ENCODE data around the gene PLXDC2. TPM values are rescaled to one million over a fixed set of nuclear protein-coding genes. Genes with fewer than 3 reads are reported as not detected.

The PLXDC2 gene
- total and polyA plus RNA-seq, 2 donors = 25.9 to 72.7 TPM

- Histone ChIP-seq H3K27ac (ENCODE audit: low read depth) (no peak overlapping the region), H3K4me3 (ENCODE audit: low read depth, low read length) (no peak overlapping the region), H3K4me1 (ENCODE audit: insufficient read depth) (peaks cover 2% of the 10 kb centered on the region), H3K36me3 (ENCODE audit: insufficient read depth) (no peaks in the 10 kb centered on the region)
- WGBS = 87% methylated on average over 3 of the region's 3 CpGs
- DNase-seq (ENCODE audit: extremely low spot score) = no peak
Observed at GRCh38 chr10:19935176-19935575, 118.9 kb downstream of the PLXDC2 start.

- Histone ChIP-seq H3K4me1 (ENCODE audit: insufficient read depth) (no peaks in the 10 kb centered on the region), H3K4me3 (ENCODE audit: low read depth, low read length) (no peak overlapping the region), H3K27ac (ENCODE audit: low read depth) (no peak overlapping the region), H3K36me3 (ENCODE audit: insufficient read depth) (no peaks in the 10 kb centered on the region)
- DNase-seq (ENCODE audit: extremely low spot score) = no peak
- WGBS = 94% methylated on average over 2 of the region's 2 CpGs
Observed at GRCh38 chr10:19936289-19936688, 120.1 kb downstream of the PLXDC2 start.

- no peak overlapping the region for H3K27ac ChIP-seq (ENCODE audit: low read depth)
- no peaks in the 10 kb centered on the region for H3K4me1 ChIP-seq (ENCODE audit: insufficient read depth)
- no peak for DNase-seq (ENCODE audit: extremely low spot score)
- 94% methylated on average over 1 of the region's 1 CpG for WGBS
- no peaks in the 10 kb centered on the region for H3K36me3 ChIP-seq (ENCODE audit: insufficient read depth)
- no peak overlapping the region for H3K4me3 ChIP-seq (ENCODE audit: low read depth, low read length)
Observed at GRCh38 chr10:19937989-19938388, 121.8 kb downstream of the PLXDC2 start.

DNA sequence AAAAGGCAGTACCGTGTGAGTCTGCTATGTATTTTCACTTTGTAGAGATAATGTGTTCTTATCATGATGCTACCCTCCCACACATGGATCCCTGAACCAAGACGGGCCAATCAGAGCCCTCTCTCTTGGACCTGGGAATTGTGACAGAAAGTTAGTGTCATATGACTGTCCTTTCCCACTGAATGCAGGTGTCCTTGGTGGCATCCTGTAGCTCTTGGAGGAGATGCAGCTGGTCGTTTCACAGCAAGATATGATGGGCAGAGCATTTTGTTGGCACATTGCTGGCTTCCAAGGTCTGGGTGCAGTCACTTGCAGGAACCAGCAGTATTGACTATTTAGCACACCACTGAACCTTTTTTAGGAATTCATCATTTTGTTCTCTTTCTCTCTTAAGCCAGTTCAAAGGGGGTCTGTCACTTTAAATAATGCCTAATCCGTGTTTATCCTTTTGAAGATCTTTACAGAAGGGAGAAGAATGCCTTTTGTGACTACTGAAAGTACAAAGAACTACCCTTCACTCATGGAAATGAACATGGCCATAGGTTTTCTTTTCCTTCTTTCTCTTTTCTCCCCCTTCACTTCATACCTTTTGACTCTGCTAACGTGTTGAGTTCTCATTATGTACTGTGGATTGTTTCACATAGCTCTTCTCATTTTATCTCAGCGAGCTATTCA lies 125.1 kb downstream of the PLXDC2 start:
- WGBS = 71% methylated on average over 6 of the region's 6 CpGs
- no peak overlapping the region for H3K27ac ChIP-seq (ENCODE audit: low read depth)
- no peak for DNase-seq (ENCODE audit: extremely low spot score)
- no peaks in the 10 kb centered on the region for H3K4me1 ChIP-seq (ENCODE audit: insufficient read depth)
- no peaks in the 10 kb centered on the region for H3K36me3 ChIP-seq (ENCODE audit: insufficient read depth)
- no peak overlapping the region for H3K4me3 ChIP-seq (ENCODE audit: low read depth, low read length)

- WGBS = 68% methylated on average over 6 of the region's 6 CpGs
- Histone ChIP-seq H3K36me3 (ENCODE audit: insufficient read depth) (no peaks in the 10 kb centered on the region), H3K4me3 (ENCODE audit: low read depth, low read length) (no peak overlapping the region), H3K27ac (ENCODE audit: low read depth) (no peak overlapping the region), H3K4me1 (ENCODE audit: insufficient read depth) (no peaks in the 10 kb centered on the region)
- DNase-seq (ENCODE audit: extremely low spot score) = no peak
Observed at GRCh38 chr10:19944911-19945663, 128.9 kb downstream of the PLXDC2 start.

GRCh38 chr10:19946245-19946644 lies 130.0 kb downstream of the PLXDC2 start:
- Histone ChIP-seq H3K4me1 (ENCODE audit: insufficient read depth) (no peaks in the 10 kb centered on the region), H3K4me3 (ENCODE audit: low read depth, low read length) (no peak overlapping the region), H3K27ac (ENCODE audit: low read depth) (no peak overlapping the region), H3K36me3 (ENCODE audit: insufficient read depth) (no peaks in the 10 kb centered on the region)
- WGBS = 92% methylated on average over 4 of the region's 4 CpGs
- DNase-seq (ENCODE audit: extremely low spot score) = no peak

- no peak overlapping the region for H3K27ac ChIP-seq (ENCODE audit: low read depth)
- no peaks in the 10 kb centered on the region for H3K36me3 ChIP-seq (ENCODE audit: insufficient read depth)
- no peaks in the 10 kb centered on the region for H3K4me1 ChIP-seq (ENCODE audit: insufficient read depth)
- WGBS = 94% methylated on average over 8 of the region's 8 CpGs
- no peak overlapping the region for H3K4me3 ChIP-seq (ENCODE audit: low read depth, low read length)
- no peak for DNase-seq (ENCODE audit: extremely low spot score)
Observed at GRCh38 chr10:19946791-19947190, 130.6 kb downstream of the PLXDC2 start.

DNA sequence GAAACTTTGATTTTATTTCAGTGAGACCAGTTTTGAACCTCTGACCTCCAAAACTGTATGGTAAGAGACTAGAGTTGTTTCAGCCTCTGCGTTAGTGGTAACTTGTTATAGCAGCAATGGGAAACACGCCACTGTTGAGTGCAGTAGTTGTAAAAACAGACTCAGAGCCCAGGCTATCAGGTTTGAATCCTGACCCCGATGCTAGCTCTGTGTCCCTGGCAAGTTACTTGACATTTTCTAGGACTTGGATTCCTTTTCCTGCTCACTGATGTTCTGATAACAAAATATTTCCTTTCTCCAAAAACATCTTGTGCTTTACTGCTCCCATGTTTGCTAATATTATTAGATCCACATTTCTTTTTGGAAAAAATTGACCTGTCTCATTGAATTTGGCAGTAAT lies 131.0 kb downstream of the PLXDC2 start:
- WGBS = 36% methylated on average over 3 of the region's 3 CpGs
- Histone ChIP-seq H3K36me3 (ENCODE audit: insufficient read depth) (no peaks in the 10 kb centered on the region), H3K4me1 (ENCODE audit: insufficient read depth) (no peaks in the 10 kb centered on the region), H3K4me3 (ENCODE audit: low read depth, low read length) (no peak overlapping the region), H3K27ac (ENCODE audit: low read depth) (no peak overlapping the region)
- DNase-seq (ENCODE audit: extremely low spot score) = no peak

GRCh38 chr10:19947656-19948055 lies 131.4 kb downstream of the PLXDC2 start:
- Histone ChIP-seq H3K36me3 (ENCODE audit: insufficient read depth) (no peaks in the 10 kb centered on the region), H3K4me1 (ENCODE audit: insufficient read depth) (no peaks in the 10 kb centered on the region), H3K4me3 (ENCODE audit: low read depth, low read length) (no peak overlapping the region), H3K27ac (ENCODE audit: low read depth) (no peak overlapping the region)
- WGBS = 87% methylated on average over 2 of the region's 2 CpGs
- DNase-seq (ENCODE audit: extremely low spot score) = no peak

- H3K27ac ChIP-seq (ENCODE audit: low read depth) = no peak overlapping the region
- no peak overlapping the region for H3K4me3 ChIP-seq (ENCODE audit: low read depth, low read length)
- H3K36me3 ChIP-seq (ENCODE audit: insufficient read depth) = no peaks in the 10 kb centered on the region
- 67% methylated on average over 7 of the region's 7 CpGs for WGBS
- no peak for DNase-seq (ENCODE audit: extremely low spot score)
- H3K4me1 ChIP-seq (ENCODE audit: insufficient read depth) = no peaks in the 10 kb centered on the region
Observed at GRCh38 chr10:19952224-19953010, 136.2 kb downstream of the PLXDC2 start.

DNA sequence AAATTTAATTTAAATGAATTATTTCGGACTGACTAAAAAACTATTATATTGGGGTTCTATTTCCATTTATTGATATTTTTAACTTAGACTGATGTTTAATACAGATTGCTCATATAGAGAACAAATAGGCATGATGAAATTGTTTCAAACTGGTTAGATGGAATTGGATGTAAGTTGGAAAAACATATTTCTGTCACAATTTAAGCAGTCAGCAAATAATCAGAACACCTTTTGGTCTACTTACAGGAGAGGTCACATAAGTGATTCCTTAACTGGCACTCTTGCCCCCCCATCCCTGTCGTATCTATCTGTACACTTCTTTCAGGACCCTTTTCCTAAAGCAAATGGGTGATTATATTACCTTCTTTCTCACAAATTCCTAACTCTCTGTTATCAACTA lies 138.4 kb downstream of the PLXDC2 start:
- Histone ChIP-seq H3K4me3 (ENCODE audit: low read depth, low read length) (no peak overlapping the region), H3K36me3 (ENCODE audit: insufficient read depth) (no peaks in the 10 kb centered on the region), H3K27ac (ENCODE audit: low read depth) (no peak overlapping the region), H3K4me1 (ENCODE audit: insufficient read depth) (no peaks in the 10 kb centered on the region)
- DNase-seq (ENCODE audit: extremely low spot score) = no peak
- whole genome bisulfite sequencing = 97% methylated on average over 2 of the region's 2 CpGs

DNA sequence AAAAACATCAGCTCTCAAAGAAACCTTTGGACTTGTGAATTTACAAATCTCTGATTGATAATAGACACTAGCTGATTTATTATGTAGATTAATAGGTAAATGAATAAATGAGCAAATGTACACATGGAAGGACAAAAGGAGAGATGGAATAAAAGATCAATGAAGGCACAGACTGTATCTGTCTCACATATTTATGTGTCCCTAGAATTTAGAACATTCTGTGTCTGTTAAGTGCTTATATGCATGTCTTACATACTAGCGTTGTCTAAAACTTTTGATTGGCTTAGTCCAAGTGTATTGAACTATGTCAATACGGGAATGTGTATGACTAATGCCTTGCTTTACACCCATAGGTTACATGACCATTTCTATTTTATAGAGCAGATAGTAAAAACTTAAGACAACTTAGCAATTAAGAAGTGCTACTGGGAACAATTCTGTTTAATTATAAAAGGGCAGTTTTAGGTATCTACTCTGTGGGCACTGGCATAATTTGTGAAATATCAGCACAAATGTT lies 140.3 kb downstream of the PLXDC2 start:
- 90% methylated on average over 2 of the region's 2 CpGs for WGBS
- Histone ChIP-seq H3K27ac (ENCODE audit: low read depth) (no peak overlapping the region), H3K4me1 (ENCODE audit: insufficient read depth) (no peaks in the 10 kb centered on the region), H3K36me3 (ENCODE audit: insufficient read depth) (no peaks in the 10 kb centered on the region), H3K4me3 (ENCODE audit: low read depth, low read length) (no peak overlapping the region)
- no peak for DNase-seq (ENCODE audit: extremely low spot score)

DNA sequence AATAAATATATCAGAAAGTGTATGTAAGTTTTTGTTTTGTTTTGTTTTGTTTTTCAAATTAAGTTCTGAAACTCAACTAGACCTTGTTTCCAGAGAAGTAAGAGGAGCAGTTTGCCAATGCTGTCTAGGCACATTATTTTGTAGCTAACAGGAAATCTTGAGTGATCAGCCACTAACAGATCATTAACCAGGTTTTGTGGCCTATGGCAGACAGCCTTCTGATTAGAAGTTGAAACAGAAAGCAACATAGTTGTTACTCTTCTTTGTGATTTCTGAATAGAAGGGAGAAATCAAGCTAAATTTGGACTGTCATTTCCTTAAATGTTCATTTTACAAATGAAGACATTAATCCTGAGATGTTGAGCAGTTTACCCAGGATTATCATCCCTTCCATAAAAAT lies 142.6 kb downstream of the PLXDC2 start:
- no peak overlapping the region for H3K4me3 ChIP-seq (ENCODE audit: low read depth, low read length)
- no peak for DNase-seq (ENCODE audit: extremely low spot score)
- no peak overlapping the region for H3K27ac ChIP-seq (ENCODE audit: low read depth)
- no peaks in the 10 kb centered on the region for H3K4me1 ChIP-seq (ENCODE audit: insufficient read depth)
- H3K36me3 ChIP-seq (ENCODE audit: insufficient read depth) = no peaks in the 10 kb centered on the region

Measured in urinary bladder (tissue), 4 donors.